K562 (cell line): ENCODE data around the gene GBA2. TPM values are rescaled to one million over a fixed set of nuclear protein-coding genes. Genes with fewer than 3 reads are reported as not detected.

ENCODE experiments used
- C11orf30 ChIP-seq: fragments of 450-650 bp; IDR thresholded peaks from 2 replicates; pipeline ENCODE4 v1.6.1; 2016; ENCODE audit warnings: low read depth, mild to moderate bottlenecking
- CCAR2 ChIP-seq: fragments of 200-400 bp; formaldehyde crosslinking; IDR thresholded peaks from 2 replicates; pipeline ENCODE4 v1.6.1; 2017; ENCODE audit warnings: mild to moderate bottlenecking, low read depth, low read length
- CHD2 ChIP-seq: IDR thresholded peaks from 2 replicates; pipeline ENCODE4 v1.6.1; 2011; ENCODE audit warnings: low read depth, low read length
- DIDO1 ChIP-seq: fragments of 450-650 bp; IDR thresholded peaks from 2 replicates; pipeline ENCODE4 v1.6.1; 2016; ENCODE audit warnings: low read depth, missing biosample characterization, missing genetic modification characterization
- E2F8 ChIP-seq: fragments of 450-650 bp; IDR thresholded peaks from 2 replicates; pipeline ENCODE4 v1.7.1; 2018; ENCODE audit warnings: mild to moderate bottlenecking, low read depth; ENCODE audit not compliant: partially characterized antibody
- MAFF ChIP-seq: IDR thresholded peaks from 2 replicates; pipeline ENCODE4 v1.6.1; 2012; ENCODE audit warnings: low read length, improper control_type of control experiment
- MLLT1 ChIP-seq, 2 experiments: fragments of 450-650 bp; IDR thresholded peaks; 2 replicates each; pipeline ENCODE4 v1.6.1; 2016
- MYNN ChIP-seq, 2 experiments: sonication (generic); formaldehyde crosslinking in 1 of 2; IDR thresholded peaks; 2 replicates each; pipeline versions ENCODE4 v1.5.0 to v1.6.1; 2016 to 2020; ENCODE audit warnings: antibody characterized with exemption in 1 of 2, missing genetic modification reagents in 1 of 2
- NFIC ChIP-seq: fragments of 450-650 bp; IDR thresholded peaks from 2 replicates; pipeline ENCODE4 v1.6.1; 2017; ENCODE audit warnings: mild to moderate bottlenecking, inconsistent platforms
- NFXL1 ChIP-seq: fragments of 450-650 bp; formaldehyde crosslinking; IDR thresholded peaks from 2 replicates; pipeline ENCODE4 v1.4.0; 2021; ENCODE audit warnings: mild to moderate bottlenecking
- NKRF ChIP-seq: fragments of 450-650 bp; IDR thresholded peaks from 2 replicates; pipeline ENCODE4 v1.6.1; 2016; ENCODE audit warnings: borderline replicate concordance
- PHB2 ChIP-seq: fragments of 450-650 bp; IDR thresholded peaks from 2 replicates; pipeline ENCODE4 v1.6.1; 2017; ENCODE audit warnings: low read depth
- PHTF2 ChIP-seq: fragments of 250-450 bp; sonication (Bioruptor Pico); IDR thresholded peaks from 2 replicates; pipeline ENCODE4 v1.5.0; 2021; ENCODE audit warnings: mild to moderate bottlenecking
- POLR2B ChIP-seq: fragments of 450-650 bp; IDR thresholded peaks from 2 replicates; pipeline ENCODE4 v1.6.1; 2018; ENCODE audit warnings: low read depth; ENCODE audit not compliant: partially characterized antibody
- YBX1 ChIP-seq: fragments of 450-650 bp; IDR thresholded peaks from 2 replicates; pipeline ENCODE4 v1.7.1; 2016; ENCODE audit warnings: mild to moderate bottlenecking
- ZBTB12 ChIP-seq: fragments of 250-450 bp; sonication (Bioruptor Pico); IDR thresholded peaks from 2 replicates; pipeline ENCODE4 v1.4.0; 2020
- ZBTB8A ChIP-seq: fragments of 450-650 bp; IDR thresholded peaks from 2 replicates; pipeline ENCODE4 v1.6.1; 2018; ENCODE audit warnings: mild to moderate bottlenecking, moderate library complexity; ENCODE audit not compliant: partially characterized antibody
- ZNF124 ChIP-seq: sonication (generic); formaldehyde crosslinking; IDR thresholded peaks from 2 replicates; pipeline ENCODE4 v1.8.1; 2022; ENCODE audit warnings: missing genetic modification reagents
- ZNF436 ChIP-seq: fragments of 250-450, 450-650 bp; sonication (Bioruptor Pico); formaldehyde crosslinking; IDR thresholded peaks from 2 replicates; pipeline ENCODE4 v1.7.0; 2020; ENCODE audit warnings: mild to moderate bottlenecking
- ZNF561 ChIP-seq: fragments of 450-650 bp; formaldehyde crosslinking; conservative IDR thresholded peaks from 2 replicates; pipeline ENCODE4 v1.4.0; 2020; ENCODE audit warnings: mild to moderate bottlenecking, moderate library complexity
- ZSCAN29 ChIP-seq: fragments of 450-650 bp; IDR thresholded peaks from 2 replicates; pipeline ENCODE4 v1.6.1; 2017
- polyA plus RNA-seq, 8 experiments: library from polyadenylated mRNA; depleted of rRNA in 4 of 8; stranded (reverse) in 5 of 8; unstranded in 3 of 8; fragments of >200 nt; fragmentation: Nextera tagmentation in 2 of 8; fragmentation: Illumina TruSeq in 1 of 8; extraction: Ambion mirVana in 2 of 8; extraction: Trizol in 1 of 8; gene quantifications; 2 replicates each; pipeline versions ENCODE4 v1.2.1 to v1.2.3, GENCODE V29; 2011 to 2014; ENCODE audit warnings: inconsistent platforms in 1 of 8, missing spikeins in 1 of 8
- total RNA-seq, 7 experiments: library from RNA; depleted of rRNA in 6 of 7; stranded (reverse); fragments of >200 nt in 6 of 7; fragmentation: Illumina TruSeq in 2 of 7; extraction: Trizol in 2 of 7; gene quantifications; 2 replicates each; pipeline versions ENCODE4 v1.2.1 to v1.2.3, GENCODE V29; 2011 to 2021; ENCODE audit warnings: low replicate concordance in 1 of 7

The GBA2 gene
- total and polyA plus RNA-seq, 9 of the 15 experiments (the other 6 are each of a cell fraction or from before 2014, with no cell fraction given), result 14.1 to 60.4 (median 32.1) TPM

- TF ChIP-seq NKRF (peak; percentile 55; the same call in 1 of the 2 replicates), YBX1 (0 out of 2 replicates have a peak, but pooled peaks have one; percentile 51), NFIC (0 out of 2 replicates have a peak, but pooled peaks have one; percentile 12), C11orf30 (peak; percentile 55), ZSCAN29 (no peak), E2F8 (no peak), MYNN (IDR thresholded peaks at IDR 0.05) (no peak), MYNN (CRISPR knock-in tag; IDR thresholded peaks at IDR 0.05) (no peak), MLLT1 (IDR thresholded peaks at IDR 0.05) (peak; percentile 40 to 72; a peak in 2 of 4 replicates), DIDO1 (tag) (no peak), PHB2 (0 out of 2 replicates have a peak, but pooled peaks have one; percentile 17), ZNF436 (no peak), POLR2B (peak; percentile 49), CCAR2 (no peak), ZBTB12 (CRISPR knock-in tag) (no peak), NFXL1 (no peak), PHTF2 (CRISPR knock-in tag) (no peak), ZNF124 (CRISPR knock-in tag) (no peak), ZNF561 (no peak), ZBTB8A (no peak), MAFF (no peak), CHD2 (no peak)
Observed at GRCh38 chr9:35730486-35730854, 18.6 kb downstream of the GBA2 start (continued).
